D721Med (cell line): ENCODE measurements around the gene CASZ1.

ENCODE experiments used
- DNase-seq: peaks from one replicate; pipeline ENCODE4 v3.0.0; 2011; ENCODE audit warnings: low spot score; ENCODE audit not compliant: insufficient read length
- FAIRE-seq: peaks from 2 replicates; lab custom pipeline; 2011; peaks lifted over from hg19 to GRCh38; lab: Jason Lieb, UNC
- CTCF ChIP-seq: IDR thresholded peaks from 2 replicates; pipeline ENCODE4 v1.5.1; 2012; ENCODE audit warnings: mild to moderate bottlenecking, control low read depth; ENCODE audit not compliant: insufficient read depth; ENCODE audit errors: missing control alignments

Gene CASZ1

DNA sequence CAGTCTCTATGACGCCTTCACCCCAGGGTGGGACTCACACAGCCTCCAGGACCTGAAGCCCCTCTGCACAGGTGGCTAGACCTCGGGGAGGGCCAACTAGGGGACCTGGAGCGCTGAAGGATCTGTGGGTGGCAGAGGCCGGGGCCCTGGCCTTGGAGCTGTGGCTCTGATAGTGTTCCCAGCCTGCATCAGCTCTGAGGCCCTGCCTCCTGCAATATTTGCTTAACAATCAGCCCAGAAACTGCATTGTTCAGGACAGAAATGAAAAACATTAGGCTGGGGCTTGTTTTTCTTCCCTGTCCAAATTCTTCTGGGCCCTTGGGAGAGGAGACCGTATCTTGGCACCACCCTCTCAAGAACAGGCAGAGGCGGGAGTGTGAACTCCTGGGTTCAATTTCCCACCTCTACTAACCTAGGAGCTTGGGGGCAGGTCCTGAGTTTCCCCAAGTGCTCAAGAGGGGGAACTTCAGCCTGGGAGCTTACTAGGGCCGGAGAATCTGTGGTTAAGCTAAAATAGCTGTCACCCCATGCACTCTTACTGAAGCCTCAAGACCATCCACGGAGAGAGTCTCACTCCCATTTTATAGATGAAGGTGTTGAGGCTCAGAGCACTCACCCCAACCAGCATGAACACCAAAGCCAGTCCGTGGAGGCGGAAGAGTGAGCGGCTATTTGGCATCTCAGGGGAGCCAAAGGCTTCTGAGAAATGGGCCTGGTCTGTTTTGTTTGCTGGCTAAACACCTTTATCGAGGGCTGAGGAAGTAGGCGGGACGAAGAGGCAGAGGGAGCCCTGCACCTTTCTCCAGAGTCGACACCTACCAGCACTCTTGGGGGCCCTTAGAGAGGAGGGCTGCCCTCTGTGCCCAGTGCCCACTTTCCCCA, 18.8 kb upstream of the CASZ1 start:
- no peak for FAIRE-seq
- TF ChIP-seq CTCF: no peak
- no peak for DNase-seq

- FAIRE-seq (no peak), DNase-seq (no peak)
- no peak for TF ChIP-seq CTCF
Observed at GRCh38 chr1:10814312-10814711, 17.9 kb upstream of the CASZ1 start.

DNA sequence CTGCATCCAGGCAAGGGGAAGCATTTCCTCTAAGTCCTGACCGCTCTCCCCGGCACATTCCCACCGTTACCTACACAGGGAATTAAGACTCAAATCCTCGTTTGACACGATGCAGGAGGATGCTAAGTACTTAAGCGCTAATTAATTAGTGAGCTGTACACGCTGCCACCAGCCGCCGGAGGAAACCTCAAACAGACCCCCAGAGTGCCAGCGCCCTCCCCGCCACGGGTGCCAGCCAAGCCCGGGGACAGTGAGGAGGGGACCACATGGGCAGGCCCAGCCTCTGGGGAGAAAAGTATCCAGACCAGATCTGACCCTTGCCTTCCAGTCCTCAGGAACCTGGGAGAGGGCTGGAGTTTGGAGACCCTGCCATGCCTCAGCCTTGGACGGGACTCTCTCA, 17.4 kb upstream of the CASZ1 start:
- FAIRE-seq (no peak), DNase-seq (peak; percentile 49)
- TF ChIP-seq CTCF: no peak

- no peak for TF ChIP-seq CTCF
- no peak for DNase-seq
- no peak for FAIRE-seq
Observed at GRCh38 chr1:10812387-10812915, 16.0 kb upstream of the CASZ1 start.

GRCh38 chr1:10808441-10808840, 12.0 kb upstream of the CASZ1 start:
- FAIRE-seq (no peak), DNase-seq (no peak)
- TF ChIP-seq CTCF: no peak

DNA sequence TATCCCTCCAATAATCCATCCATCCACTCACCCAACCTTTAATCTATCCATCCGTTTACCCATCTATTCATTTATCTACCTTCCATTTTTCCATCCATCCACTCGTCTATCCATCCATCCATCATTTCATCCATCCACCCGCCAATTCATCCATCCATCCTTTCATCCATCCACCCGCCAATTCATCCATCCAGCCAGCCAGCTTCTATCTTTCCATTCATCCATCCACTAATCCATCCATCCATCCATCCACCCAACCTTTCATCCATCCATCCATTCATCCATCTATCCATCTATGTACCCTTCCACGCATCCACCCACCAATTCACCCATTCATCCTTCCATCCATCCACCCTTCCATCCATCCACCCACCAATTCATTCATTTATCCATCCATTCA, 10.5 kb upstream of the CASZ1 start:
- no peak for DNase-seq
- no peak for FAIRE-seq
- no peak for TF ChIP-seq CTCF

- FAIRE-seq: no peak
- no peak for DNase-seq
- no peak for TF ChIP-seq CTCF
Observed at GRCh38 chr1:10803971-10804820, 7.8 kb upstream of the CASZ1 start.
